Fibroblast of the aortic adventitia (primary cell): Measurements from ENCODE around the gene PWWP2B. TPM values are rescaled to one million over a fixed set of nuclear protein-coding genes. Genes with fewer than 3 reads are reported as not detected.

Source experiments
- DNase-seq: peaks from one replicate; pipeline ENCODE4 v3.0.0-alpha.2; 2010; ENCODE audit warnings: low read depth
- H3K4me3 ChIP-seq: 2 replicates; pipeline ENCODE4 v1.5.1; 2011; ENCODE audit warnings: low read depth, mild to moderate bottlenecking, control low read depth, low read length, moderate library complexity
- CTCF ChIP-seq: IDR thresholded peaks from 2 replicates; pipeline ENCODE4 v1.5.1; 2011; ENCODE audit warnings: mild to moderate bottlenecking, low read length, control low read depth, inconsistent platforms; ENCODE audit not compliant: insufficient read depth
- total RNA-seq: library from RNA; depleted of rRNA; stranded (reverse); fragments of >200 nt; gene quantifications from 2 replicates; pipeline ENCODE4 v1.2.3, GENCODE V29; 2012; ENCODE audit warnings: low replicate concordance

PWWP2B gene
- total RNA-seq, 1 donor, result 7.2 TPM

- no peak for DNase-seq
- no peak for TF ChIP-seq CTCF
- no peak overlapping the region for H3K4me3 ChIP-seq
These were observed 10.9 kb downstream of the PWWP2B start for GRCh38 chr10:132407846-132408278.

GRCh38 chr10:132408367-132408781, 11.4 kb downstream of the PWWP2B start:
- DNase-seq, result no peak
- no peak for TF ChIP-seq CTCF
- H3K4me3 ChIP-seq, result no peak overlapping the region

- no peak for DNase-seq
- H3K4me3 ChIP-seq, result no peak overlapping the region
- no peak for TF ChIP-seq CTCF
These were observed 12.0 kb downstream of the PWWP2B start for GRCh38 chr10:132408823-132409666.

GRCh38 chr10:132409667-132410028, 12.6 kb downstream of the PWWP2B start:
- TF ChIP-seq CTCF, result no peak
- H3K4me3 ChIP-seq, result no peak overlapping the region
- no peak for DNase-seq

GRCh38 chr10:132410056-132410778, 13.2 kb downstream of the PWWP2B start:
- no peak for DNase-seq
- no peak overlapping the region for H3K4me3 ChIP-seq
- no peak for TF ChIP-seq CTCF

- no peak overlapping the region for H3K4me3 ChIP-seq
- no peak for DNase-seq
- TF ChIP-seq CTCF, result no peak
These were observed 14.0 kb downstream of the PWWP2B start for GRCh38 chr10:132410779-132411532.
